Stimulated activated naive CD8-positive, alpha-beta T cell treated with anti-CD3 and anti-CD28 coated beads, Interleukin-15, Interleukin-2, amounts not matched to agents 100 ng/mL and 50 ng/mL, for 24 hours (primary cell): Measurements from ENCODE around the gene MFN1.

Source experiments
- H3K27ac Mint-ChIP-seq: one replicate; pipeline ENCODE4 v1.8.0; 2021; ENCODE audit warnings: mild to moderate bottlenecking, mixed read lengths
- H3K27me3 Mint-ChIP-seq: one replicate; pipeline ENCODE4 v1.8.0; 2021; ENCODE audit warnings: mixed read lengths
- H3K36me3 Mint-ChIP-seq: one replicate; pipeline ENCODE4 v1.8.0; 2021; ENCODE audit warnings: low read depth, mixed read lengths
- H3K4me1 Mint-ChIP-seq: one replicate; pipeline ENCODE4 v1.8.0; 2021; ENCODE audit warnings: low read depth, mixed read lengths
- H3K4me3 Mint-ChIP-seq: one replicate; pipeline ENCODE4 v1.8.0; 2021; ENCODE audit warnings: mild to moderate bottlenecking, mixed read lengths
- H3K9me3 Mint-ChIP-seq: one replicate; pipeline ENCODE4 v1.8.0; 2021; ENCODE audit warnings: mixed read lengths

MFN1 gene

DNA sequence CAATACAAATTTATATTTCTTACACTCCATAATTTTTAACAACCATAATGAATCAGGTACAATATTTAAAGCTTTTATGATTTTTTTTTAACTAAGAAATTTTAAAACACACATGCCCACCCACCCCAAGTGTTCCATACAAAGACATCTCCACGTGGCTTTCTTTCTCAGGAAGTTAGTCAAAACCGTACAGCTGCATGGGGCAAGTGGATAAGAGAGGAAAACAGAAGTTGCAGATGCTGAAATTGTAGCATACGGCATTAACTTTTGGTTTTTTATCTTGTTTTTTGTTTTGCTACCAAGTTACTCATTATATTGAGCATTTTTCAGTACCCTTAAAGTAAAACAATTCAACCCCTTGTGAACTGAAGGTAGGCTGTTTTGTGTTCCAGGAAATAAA lies 89.0 kb downstream of the MFN1 start:
- Mint-ChIP-seq H3K27ac (no peak overlapping the region), H3K4me3 (no peak overlapping the region), H3K27me3 (peaks cover 3% of the 10 kb centered on the region)

GRCh38 chr3:179438841-179439240 lies 91.3 kb downstream of the MFN1 start:
- Mint-ChIP-seq H3K27ac (no peak overlapping the region), H3K36me3 (no peaks in the 10 kb centered on the region)

More for the DNA sequence above, 89.0 kb downstream of the MFN1 start:
- H3K9me3 Mint-ChIP-seq = no peaks in the 10 kb centered on the region
- H3K4me1 Mint-ChIP-seq = peaks cover 23% of the 10 kb centered on the region
- no peaks in the 10 kb centered on the region for H3K36me3 Mint-ChIP-seq

More at GRCh38 chr3:179438841-179439240, 91.3 kb downstream of the MFN1 start:
- H3K4me3 Mint-ChIP-seq = no peak overlapping the region
- H3K4me1 Mint-ChIP-seq = peaks cover 8% of the 10 kb centered on the region
- H3K9me3 Mint-ChIP-seq = no peaks in the 10 kb centered on the region
- peaks cover 3% of the 10 kb centered on the region for H3K27me3 Mint-ChIP-seq
